ENCODE data around the gene TIAM2.

GRCh38 chr6:155259204-155259603 lies 264.1 kb downstream of the TIAM2 start:
- TF ChIP-seq CTCF (IDR thresholded peaks at IDR 0.05) (no peak), POLR2A (IDR thresholded peaks at IDR 0.05) (no peak)

Measured in tibial nerve (tissue), 3 donors.